NCI-H2029 treated with DMSO at 0.1 percent for 48 hours (cell line): Measurements from ENCODE around the gene FARS2.
"Not testable (repeated sequence)": the region's sequence is repeated elsewhere in the genome, so short reads cannot be mapped to it uniquely, and the experiment has no call there.

Experiments used
- DNase-seq: peaks from one replicate; lab custom pipeline; 2025; lab: John Stamatoyannopoulos, UW

FARS2 gene

DNA sequence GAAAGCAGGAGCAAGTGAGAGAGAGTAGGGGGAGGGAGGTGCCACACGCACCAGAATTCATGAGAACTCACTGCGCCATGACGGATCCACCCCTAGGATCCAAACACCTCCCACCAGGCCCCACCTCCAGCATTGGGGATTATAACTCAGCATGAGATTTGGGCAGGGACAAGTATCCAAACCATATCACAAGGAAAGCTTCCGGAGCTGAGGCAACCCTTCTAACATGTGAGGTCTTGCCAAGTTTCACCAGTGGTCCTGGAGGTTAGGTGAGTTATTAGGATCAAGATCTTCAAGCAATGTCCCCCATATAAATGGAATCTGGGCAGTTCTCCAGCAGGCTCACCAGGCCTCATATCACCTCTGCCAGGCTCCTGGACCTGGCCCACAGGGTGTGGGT, 437.0 kb downstream of the FARS2 start:
- no peak for DNase-seq

DNA sequence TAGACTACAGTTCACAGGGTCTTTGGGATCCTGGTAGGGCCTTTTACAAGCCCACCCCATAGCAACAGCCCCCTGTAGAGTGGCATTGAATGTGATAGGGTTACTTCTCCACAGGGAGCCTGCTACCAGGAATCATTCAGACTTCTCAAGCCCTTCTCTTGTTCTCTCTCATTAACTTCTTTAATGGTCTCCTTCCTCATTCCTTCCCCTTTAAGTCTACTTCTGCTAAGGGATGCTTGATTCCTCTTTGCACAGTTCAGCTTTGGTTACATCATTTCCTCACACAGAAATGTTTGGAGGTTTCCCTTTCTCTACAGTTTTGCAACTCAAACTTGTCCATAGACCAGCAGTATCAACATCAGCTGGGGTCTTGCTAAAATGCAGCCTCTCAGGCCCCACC, 437.8 kb downstream of the FARS2 start:
- DNase-seq: not testable (repeated sequence)

DNA sequence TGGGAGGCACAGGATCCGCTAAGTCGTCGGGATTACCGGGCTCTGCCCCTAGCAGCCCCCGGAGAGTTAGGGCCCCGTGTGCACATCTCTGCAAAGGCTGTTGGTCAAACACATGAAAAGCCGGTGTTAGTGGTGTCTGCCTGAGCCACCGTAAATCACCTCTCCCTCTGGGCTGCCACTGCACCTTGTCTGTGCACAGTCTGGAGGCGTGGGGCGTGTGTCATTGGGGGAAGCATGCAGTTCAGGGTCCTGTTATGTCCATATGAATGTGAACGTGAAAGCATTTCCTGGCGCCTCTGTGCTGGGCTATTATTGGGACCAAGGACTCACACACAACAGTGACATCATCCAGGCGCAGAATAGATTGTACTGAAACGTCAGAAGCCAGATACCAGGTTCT, 439.9 kb downstream of the FARS2 start:
- no peak for DNase-seq

DNA sequence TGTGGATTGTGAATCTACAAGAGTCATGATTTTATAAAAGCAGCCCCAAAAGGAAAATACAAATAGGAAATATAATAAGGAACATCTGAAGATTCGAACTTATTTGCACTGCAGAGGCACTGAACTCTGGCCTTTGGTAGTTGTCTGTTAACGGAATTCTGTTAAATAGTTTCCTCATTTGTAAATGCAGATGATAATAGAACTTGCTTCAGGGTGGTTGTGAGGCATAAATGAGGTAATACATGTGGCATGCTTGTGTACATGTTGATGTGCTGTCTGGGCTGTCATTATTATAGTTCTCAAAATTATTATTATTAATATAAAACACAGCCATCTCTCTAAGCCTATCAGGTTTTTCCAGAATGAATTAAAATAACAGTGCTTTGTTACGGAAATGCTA, 443.4 kb downstream of the FARS2 start:
- DNase-seq: no peak

DNA sequence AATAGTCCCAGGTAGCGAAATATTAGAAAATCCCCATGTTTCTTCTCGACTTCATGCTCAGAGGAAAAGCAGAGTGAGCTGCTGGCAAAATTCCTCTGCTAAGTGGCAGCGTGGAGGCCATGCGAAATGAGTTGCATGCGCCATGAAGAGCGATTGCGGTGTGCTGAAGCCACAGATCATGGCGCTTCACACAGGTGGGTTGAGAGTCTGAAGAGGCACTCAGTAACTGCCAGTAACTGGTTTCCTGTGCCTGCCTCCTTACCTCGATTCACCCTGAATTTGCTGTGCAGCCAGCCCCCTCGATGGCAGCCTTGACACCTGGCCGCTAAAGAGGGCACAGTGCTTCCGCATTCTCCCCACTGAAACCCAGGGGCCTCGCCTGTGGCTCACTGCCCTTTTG, 443.9 kb downstream of the FARS2 start:
- DNase-seq: no peak

DNA sequence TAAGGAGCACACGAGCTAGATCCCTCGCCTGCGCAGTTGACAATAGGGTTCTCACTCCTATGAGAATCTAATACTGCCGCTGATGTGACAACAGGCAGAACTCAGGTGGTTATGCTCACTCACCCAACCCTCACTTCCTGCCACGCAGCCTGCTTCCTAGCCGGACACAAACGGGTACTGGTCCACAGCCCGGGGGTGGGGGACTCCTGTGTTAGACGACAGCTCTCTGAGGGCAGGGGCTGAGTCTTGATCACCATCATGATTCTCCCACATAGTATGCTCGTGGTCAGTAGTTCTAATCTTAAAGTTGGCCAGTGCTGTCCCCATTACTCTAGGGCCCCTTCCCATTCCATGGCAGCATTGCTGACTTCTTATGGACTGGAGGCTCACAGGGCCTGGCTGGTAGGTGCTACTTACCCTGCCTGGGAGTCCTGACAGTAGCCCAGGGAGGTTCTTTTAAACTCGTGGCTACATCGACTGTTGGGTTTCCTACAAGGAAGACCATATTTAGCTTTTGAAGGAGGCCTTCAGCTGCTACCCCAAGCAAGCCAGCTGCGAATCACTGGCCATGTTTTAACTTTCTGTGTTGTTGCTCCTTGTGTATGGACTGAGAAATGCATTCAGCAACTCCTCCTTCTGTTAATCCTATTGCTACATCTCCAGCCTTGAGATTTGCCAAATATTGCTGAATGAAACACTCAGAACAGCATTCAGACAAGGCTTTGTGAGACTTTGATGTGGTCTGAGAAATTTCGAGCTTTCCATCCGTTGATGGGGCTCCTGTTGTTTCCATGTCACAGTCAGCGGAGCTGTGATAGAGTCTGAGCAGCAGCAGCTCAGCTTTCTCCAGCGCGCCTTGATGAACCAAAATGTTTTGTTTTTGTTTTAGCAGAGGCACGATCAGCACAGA, 445.1 kb downstream of the FARS2 start:
- DNase-seq: no peak

DNA sequence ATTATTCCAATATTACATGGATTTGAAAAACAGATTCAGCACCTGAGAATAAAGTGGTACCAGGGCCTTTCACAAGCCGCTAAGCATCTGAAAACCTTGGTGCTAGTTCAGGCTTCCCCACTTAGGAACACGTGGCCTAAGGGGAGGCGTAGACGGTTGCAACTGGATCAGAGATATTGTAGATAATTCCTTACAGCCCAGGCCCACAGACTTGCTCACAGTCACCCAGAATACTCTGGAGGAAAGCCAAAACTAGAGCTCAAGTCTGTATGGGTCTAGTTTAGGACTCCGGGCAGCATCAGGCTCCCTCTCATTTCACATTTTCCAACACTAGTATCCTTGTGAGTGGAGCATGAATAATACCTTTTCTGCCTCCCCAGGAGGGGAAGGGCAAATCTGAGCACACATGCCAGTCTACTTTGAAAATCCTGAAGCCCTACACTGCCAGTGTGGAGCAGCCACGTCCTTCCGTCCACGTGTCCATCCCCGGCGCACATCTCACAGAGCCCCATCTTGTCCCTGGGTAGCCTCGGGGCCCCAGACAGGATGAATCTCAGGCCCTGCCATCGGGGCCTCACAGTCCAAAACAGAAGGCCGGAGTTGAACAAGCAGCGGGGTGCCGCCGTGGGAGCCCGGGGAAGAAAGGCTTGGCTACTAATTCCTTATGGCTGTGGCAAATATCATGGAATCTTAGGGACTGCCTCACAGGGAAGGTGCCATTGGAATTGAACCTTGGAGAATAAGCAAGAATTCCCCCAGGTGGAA, 446.1 kb downstream of the FARS2 start:
- DNase-seq: no peak

DNA sequence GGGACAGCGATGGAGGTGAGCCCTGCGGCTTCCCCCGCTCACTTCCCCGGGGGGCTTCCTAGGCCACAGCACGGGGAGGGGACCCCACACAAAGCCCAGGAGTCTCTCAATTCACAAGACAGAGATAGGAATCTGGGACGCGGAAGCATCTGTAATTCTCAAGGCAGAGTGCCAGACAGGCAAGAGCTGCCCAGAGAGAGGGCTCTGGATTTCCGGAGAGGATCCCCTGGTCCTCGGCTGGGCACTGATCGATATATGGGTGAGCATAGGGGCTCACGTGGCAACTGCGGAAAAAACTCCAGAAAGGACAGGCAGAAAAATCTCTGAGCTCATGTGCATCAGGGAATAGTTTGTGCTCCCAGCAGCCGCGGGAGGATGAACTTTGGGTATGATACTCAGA, 449.2 kb downstream of the FARS2 start:
- no peak for DNase-seq

DNA sequence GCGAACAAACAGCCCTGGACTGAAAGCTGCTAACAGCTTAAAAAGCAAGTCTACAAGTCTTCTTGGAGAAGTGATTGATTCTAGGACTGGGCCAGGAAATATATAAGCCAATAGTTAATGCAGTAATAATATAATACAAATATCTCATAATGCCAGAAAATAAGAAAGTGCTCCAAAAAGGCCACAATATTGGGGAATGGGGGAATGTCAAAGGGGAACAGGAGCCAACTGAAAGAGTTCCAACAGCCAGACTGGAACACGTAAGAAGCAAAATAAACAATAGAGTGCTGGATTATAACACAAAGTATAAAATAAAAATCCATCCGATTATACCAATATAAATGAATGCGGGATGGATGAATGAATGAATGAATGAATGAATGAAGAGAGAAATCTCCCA, 449.6 kb downstream of the FARS2 start:
- DNase-seq: no peak

DNA sequence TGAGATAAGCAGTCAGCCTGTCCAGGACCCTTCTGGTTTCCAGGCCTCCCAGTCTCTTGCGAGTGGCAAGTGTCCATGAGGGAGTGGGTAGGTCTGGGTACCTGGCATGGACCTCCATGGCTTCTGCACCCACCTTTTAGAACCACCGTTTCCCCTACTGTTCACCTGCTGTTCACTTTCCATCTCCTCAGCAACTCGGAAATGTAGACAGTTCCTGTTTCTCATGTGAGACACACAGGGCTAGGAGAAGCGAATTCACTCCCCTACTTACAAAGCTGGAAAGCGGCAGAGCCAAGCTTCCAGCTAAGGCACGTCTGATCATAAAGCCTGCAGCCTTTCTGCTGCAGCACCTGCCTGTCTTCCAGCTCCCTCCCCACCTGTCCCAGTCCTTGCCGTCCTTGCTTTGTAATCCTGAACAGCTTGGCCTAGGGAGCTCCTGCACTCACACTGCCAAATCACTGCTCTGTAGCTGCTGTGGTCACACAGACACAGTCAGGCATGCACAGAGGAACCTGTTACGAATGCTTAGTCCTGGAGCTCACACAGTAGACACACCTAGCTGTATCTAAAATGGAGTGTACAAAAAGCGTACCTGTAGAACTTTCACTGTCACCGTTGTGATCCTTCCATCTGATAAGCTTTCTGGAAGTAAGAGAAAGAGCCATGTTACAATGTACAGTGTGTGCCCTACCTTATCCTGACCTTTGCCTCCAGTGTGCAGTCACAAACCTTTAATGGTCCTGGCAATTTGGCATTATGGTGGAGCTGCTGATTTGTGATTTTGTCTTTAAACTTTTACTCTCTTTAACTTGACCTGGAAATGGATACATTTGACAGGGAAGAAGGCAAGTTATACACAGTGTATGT, 451.3 kb downstream of the FARS2 start:
- no peak for DNase-seq

DNA sequence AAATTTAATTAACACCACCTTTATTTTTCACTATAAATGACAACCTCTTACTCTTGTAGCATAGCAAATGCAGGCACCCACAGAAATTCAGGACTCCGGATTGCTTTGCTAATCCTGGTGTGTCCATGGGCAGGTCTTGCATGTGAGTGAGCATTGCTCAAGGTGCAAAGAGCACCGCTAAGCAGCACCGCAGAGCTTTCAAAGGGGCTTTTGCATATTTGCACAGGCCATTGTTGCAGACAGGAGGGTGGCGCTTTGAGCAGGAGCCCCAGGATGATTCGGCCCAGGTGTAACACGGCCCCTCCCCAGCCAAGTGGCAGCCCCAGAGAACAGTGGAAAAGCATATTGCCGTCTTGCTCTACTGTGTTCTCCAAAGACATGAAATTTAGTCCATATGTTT, 452.2 kb downstream of the FARS2 start:
- no peak for DNase-seq

DNA sequence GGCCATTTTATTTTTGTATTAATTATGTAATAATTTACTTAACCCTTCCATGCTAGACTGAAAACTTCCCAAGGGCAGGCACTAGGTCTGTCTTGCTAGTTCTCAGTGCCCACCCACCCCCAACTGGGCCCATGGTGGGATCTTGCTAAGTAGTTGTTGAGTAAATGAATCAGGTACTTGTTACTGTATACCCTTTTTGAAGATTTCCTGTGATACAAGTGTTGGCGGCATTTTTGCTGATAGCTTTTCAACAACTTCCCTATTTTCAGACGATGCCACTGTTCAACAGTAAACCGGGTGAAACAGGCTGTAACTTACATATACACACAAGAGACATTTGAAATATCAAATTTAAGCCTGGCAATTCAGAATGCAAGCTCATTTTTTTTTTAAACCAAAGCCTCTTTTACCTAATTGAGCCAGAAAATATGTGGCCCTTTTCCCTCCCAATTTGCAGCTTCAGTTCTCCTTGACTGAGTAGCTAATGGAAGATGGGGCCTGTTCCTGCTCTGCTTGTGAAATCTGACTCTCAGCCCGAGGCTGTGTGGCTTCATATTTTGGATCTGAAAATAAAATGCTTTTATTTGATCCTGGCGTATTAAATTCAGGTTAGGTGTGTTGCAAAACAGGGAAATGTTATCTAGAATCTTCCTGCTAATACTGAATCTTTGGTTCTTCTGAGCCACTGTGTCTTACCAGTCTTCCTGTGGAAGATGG, 457.1 kb downstream of the FARS2 start:
- no peak for DNase-seq

DNA sequence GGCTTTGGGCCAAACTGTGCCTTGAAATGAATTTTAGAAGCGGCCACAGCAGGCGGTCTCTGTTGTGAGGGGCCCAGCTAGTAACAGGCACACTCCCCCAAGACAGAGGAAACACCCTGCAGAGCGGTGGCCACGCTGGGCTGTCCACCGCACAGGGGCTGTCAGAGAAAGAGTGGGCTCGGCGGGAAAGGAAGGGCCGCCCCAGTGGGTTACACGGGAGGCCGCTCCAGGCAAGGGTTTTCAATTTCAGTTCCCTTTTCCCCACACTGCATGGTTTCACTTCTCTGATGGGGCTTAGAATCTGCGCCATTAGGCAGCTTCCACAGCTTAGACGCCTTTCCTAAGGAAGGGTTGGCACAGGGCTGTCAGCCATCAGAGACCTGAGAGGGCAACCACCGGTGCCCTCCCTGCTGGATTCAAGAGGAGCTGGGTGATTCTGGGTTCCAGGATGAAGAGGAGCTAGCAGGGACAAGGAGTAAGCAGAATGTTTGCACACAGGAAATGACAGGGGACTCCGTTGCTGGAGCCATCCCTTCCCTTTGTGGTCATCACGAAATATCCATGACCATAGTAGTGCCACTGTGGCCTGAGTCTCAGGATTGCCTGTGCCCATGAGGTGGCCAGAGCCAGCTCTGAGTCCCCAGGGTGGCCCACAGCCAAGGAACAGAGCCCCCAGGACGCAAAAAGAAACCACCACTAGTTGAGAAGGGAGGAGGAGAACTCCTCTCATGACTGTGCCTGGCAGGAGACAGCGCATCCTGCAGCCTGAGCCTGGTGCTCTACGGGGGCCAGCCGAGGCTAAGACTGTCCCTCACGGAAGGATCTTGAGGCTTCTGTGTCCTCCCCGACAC, 462.8 kb downstream of the FARS2 start:
- DNase-seq: no peak

DNA sequence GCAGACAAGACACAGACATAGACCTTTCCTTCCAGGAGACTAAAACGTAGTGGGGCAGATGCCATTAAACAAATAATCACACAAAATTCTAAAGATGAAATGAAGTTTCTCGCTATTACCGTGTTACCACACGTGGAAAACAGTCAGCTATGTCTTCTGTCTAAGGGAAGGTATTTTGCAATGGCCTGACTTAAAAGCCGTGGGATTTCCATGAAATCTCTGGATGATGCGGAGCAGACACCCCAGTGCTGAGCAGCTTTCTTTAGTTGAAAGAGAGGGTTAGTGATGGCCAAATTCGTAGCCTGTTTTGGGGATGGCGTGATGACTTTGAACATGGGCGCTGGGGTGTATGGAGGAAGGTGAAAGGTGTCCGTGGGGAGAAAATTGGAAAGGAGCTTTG, 463.6 kb downstream of the FARS2 start:
- no peak for DNase-seq

DNA sequence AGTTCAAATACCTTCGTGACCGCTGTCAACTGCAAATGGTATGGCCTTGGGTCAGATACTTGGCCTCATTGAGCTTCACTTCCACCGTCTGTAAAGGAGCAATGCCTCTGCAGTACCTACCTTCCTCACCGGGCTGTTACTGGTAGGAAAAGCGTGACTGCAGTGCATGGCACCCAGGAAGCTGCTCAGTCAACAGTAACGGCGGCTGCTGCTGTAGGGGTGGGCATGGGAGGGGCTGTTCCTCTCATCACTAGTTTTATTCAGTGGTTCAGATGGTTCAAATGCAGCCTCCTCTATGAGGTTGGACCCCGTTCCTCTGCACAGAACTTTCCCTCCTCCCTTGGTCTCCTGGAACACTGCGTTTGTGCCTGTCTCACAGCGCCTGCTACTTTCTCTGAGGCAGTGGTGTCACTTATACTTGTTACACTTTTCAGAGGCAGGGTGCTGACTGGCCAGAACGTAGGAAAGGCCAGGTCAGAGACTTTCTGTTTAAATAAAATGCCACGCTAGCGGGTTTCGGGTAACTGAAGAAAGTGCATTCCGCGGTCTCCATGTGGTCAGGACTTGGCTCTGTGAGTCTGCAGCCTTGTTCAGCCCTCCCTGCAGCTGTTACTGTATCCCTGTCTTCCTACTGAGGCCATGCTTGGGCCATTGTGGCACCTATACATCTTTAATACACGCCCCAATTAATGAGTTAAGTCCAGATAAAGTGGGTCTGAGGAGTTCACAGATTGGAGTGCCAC, 465.8 kb downstream of the FARS2 start:
- DNase-seq: no peak

DNA sequence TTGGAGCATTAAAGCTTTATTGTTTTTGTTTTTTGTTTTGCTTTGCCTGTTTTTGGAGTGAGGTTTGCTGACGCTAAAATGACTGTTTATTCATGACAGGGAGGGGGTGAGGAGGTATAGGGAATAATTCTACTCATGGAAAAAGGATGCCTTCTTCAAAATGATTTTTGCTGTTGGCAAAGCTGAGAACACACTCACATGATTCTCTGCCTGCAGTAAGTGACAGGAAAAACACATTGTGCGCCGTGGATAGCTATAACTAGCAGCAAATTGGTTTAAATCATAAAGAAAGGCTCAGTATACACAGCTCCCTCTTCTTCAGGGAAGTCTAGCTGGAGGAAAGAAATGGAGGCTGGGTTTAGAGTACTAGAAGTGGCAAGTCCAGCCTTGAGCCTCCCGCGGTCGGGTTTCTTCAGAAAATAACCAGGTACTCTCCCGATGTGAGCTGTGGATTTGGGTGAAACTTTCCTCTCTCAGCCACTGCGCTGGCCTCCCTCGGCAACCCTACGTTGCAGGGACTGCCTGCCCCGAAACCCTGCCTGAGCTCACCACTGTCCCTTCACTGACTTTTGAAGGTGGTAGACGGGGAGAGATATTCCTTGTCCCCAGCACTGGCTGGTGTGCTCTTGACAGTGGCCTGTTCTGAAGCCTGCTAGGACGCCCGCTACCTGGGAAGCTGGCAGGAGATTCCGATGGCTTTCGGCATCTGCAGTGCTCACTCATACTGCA, 467.2 kb downstream of the FARS2 start:
- DNase-seq: no peak

DNA sequence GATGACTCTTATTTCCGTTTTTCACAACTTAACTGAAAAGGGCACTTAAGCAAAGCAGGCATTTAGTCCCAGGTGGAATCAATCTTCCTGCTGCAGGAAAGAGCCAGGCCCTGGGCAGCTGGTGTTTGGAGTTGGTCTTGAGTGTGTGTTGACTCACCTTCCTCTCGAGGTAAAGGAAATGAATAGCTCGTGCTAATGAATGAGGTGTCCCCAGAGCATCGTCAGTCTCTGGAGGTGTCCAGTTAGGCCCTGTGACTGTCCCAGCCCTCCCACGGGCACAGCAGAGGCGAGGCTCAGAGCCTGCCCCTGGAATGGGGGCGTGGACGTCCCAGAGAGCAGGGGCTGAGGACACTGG, 467.7 kb downstream of the FARS2 start:
- peak; percentile 94 for DNase-seq

DNA sequence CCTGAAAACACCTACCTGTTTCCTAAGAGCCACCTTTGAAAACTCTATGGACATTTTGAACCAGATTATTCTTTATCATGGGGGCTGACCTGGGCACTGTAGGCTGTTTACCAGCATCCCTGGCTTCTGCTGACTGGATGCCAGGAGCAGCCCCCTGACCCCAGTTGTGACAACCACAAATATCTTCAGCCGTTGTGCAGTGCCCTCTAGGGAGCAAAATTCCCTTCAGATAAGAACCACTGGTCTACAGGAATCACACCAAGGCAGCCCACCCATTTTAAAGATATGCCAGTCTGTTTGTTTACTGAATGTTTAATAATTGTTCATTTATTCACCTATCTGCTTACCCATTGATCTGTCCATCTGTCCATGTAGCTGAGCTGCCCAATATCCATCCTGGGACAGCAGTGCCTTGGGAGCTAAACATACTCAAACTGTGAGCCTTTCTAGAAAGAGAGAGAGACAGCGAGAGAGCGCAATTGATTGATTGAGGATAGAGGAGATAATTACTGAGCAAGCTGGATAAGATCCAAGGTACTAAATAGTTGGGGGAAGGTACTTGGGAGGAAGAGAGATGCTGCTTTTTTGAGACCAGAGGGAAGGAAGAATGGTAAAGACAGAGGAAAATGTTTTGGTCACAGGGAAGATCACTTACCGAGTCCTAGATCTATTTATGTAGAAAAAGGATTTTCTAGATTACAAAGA, 468.7 kb downstream of the FARS2 start:
- peak; percentile 18 for DNase-seq
